Endothelial cell of hepatic sinusoid (primary cell): ENCODE measurements around the gene CCDC28A.
"Not testable (repeated sequence)": the region's sequence is repeated elsewhere in the genome, so short reads cannot be mapped to it uniquely, and the experiment has no call there.

Experiments used
- in situ Hi-C: cut with HindIII; loops from 2 replicates; pipeline ENCODE4 v1.10.0; 2017; ENCODE audit warnings: low sequenced_read_pairs

CCDC28A gene

GRCh38 chr6:138773177-138774091, at the start of gene CCDC28A:
Gene CCDC28A, plus strand, starts transcription at chr6:138773769. Its CDS starts 2,352 bp downstream, at chr6:138776121.
- in situ Hi-C loops = no loop called here

- in situ Hi-C loops = no loop called here
These were observed 49.6 kb upstream of the CCDC28A start for GRCh38 chr6:138724015-138724414.

GRCh38 chr6:138726066-138726756, 47.4 kb upstream of the CCDC28A start:
- in situ Hi-C loops = no loop called here

GRCh38 chr6:138726757-138727097, 46.8 kb upstream of the CCDC28A start:
- in situ Hi-C loops = no loop called here

- in situ Hi-C loops = no loop called here
These were observed 46.4 kb upstream of the CCDC28A start for GRCh38 chr6:138727182-138727581.

DNA sequence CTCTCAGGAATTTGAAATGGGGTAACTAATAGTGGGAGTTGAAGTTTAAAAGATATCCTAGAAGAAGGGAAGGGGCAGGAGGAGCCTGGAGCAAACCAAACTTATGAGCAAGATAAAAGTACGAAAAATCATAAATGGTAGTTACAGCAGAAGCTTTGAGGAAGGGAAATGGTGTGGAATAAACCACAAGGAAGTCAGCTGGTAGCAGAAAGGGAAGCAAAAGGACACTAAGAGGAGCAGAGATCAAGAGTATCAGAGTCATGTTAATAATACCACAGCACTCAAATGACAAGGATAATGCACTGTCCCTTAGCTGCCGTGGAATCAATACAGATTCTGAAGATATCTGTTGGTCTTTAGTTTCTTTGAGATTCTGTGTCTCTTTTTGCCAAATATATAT, 44.9 kb upstream of the CCDC28A start:
- in situ Hi-C loops = no loop called here

DNA sequence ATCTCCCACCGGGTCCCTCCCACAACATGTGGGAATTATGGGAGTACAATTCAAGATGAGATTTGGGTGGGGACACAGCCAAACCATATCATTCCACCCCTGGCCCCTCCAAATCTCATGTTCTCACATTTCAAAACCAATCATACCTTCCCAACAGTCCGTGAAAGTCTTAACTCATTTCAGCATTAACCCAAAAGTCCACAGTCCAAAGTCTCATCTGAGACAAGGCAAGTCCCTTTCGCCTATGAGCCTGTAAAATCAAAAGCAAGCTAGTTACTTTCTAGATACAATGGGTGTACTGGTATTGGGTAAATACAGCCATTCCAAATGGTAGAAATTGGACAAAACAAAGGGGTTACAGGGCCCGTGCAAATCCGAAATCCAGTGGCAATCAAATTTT, 43.5 kb upstream of the CCDC28A start:
- in situ Hi-C loops = not testable (repeated sequence)

GRCh38 chr6:138734585-138734984, 39.0 kb upstream of the CCDC28A start:
- in situ Hi-C loops = no loop called here

- in situ Hi-C loops = no loop called here
These were observed 36.9 kb upstream of the CCDC28A start for GRCh38 chr6:138736640-138737039.

- in situ Hi-C loops = no loop called here
These were observed 21.6 kb upstream of the CCDC28A start for GRCh38 chr6:138752017-138752416.

GRCh38 chr6:138757136-138757535, 16.4 kb upstream of the CCDC28A start:
- in situ Hi-C loops = no loop called here

DNA sequence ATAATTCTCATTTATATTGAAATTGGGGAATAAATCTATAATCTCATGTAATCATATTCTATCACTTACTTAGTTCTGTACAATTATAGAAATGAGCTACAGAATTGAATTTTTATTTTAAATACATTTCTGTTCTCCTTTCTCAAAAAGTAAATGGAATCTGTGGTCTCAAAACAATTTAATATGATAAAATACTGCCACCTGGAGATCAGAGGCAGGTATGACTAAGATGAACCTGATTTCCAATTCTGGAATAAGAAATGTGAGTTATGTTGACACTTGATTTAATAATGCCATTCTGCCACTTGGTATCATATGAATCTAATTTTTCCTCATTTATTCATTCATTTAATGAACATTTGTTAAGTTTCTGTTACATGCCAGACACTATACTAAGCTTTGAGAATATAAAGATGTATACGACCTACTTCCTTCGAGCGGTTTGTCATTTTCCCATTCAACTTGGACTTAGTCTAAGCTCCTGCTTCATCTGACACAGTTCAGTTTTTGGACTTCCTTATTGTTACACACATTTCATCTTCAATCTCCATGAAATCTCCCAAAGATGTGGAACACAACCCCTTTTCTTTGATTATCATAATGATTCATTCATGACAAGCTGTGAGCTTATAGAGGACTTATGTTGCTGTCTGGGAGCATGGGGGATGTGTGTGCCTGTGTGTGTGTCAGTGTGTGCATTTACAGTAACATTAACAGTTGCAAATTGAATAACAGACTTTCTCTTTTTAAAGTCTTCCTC, 7.5 kb upstream of the CCDC28A start:
- in situ Hi-C loops = no loop called here

DNA sequence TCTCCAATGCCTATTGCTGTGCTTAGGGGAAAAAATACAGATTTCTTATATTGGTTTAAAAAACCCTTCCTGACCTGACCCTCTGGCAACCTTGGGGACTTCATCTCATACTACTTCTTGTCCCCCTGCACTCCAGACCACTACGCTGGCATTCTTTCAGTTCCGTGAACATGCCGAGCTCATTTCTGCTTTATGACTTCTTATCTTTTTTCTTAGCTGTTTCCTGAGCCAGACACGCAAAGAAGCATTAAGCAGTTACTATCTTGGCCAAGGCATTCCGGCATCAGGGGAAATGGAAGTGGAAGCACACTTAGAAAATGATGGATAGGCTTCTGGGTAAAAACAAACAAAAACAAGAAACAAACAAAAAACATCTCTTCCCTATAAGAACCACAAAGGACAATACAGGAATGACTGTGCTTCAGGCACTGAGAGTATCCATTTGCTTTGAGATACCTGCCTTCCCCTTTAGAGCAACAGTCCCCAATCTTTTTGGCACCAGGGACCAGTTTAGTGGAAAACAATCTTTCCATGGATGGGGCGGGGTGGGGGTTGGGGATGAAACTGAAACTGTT, 4.4 kb upstream of the CCDC28A start:
- in situ Hi-C loops = no loop called here

GRCh38 chr6:138772596-138773176, 883 bp upstream of the CCDC28A start:
- in situ Hi-C loops = no loop called here

GRCh38 chr6:138774370-138774769, 801 bp downstream of the CCDC28A start:
- in situ Hi-C loops = no loop called here

DNA sequence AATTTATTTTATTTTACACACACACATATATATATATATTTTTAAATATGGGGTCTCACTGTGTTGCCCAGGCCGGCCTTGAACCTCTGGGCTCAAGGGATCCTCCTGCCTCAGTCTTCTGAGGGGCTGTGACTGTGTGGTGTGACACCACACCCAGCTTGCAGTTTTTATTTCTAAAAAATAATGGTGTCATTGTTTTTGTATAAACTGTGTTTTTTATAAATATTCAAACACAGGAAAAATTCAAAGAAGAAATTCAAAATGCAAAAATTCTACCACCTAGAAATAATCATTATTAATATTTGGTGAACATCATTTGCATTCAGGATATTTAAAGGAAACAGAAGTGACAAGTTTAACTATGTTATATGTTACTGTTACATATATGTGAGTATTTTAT, 3.1 kb downstream of the CCDC28A start:
- in situ Hi-C loops = no loop called here

DNA sequence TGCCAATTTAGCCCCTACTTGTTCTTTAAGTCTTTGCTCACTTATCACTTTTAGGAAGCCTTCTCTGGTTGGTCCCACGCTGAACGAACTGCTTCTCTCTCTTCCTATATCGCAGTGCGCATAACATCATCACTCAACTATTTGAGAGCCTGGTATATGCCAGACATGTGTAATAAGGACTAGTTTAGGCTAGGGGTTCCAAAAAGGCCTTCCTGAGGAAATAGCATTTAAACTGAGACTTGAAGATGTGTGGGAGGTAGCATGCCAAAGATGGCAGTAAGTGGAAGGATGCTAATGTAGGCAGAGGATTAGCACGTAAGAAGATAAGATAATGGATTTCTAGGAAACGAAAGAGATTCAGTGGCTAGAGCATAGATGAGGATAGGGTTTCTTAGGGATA, 4.8 kb downstream of the CCDC28A start:
- in situ Hi-C loops = no loop called here

GRCh38 chr6:138782243-138782642, 8.7 kb downstream of the CCDC28A start:
- in situ Hi-C loops = no loop called here

DNA sequence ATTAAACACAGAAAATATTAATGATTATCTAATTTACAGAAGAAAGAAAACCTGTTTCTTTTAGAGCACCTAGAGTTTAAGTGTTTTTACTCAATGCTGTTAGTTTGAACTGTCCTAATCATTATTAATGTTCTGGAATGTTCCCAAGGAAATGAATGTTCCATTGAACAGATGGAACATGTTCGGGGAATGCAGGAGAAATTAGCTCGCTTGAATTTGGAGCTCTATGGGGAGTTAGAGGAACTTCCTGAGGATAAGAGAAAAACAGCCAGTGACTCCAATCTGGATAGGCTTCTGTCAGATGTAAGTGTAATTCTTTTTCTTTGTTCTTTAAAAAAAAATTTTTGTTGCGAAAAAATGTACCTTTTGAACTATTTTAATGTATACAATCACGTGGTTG, 11.5 kb downstream of the CCDC28A start:
- in situ Hi-C loops = no loop called here

GRCh38 chr6:138785980-138786379, 12.4 kb downstream of the CCDC28A start:
- in situ Hi-C loops = no loop called here

DNA sequence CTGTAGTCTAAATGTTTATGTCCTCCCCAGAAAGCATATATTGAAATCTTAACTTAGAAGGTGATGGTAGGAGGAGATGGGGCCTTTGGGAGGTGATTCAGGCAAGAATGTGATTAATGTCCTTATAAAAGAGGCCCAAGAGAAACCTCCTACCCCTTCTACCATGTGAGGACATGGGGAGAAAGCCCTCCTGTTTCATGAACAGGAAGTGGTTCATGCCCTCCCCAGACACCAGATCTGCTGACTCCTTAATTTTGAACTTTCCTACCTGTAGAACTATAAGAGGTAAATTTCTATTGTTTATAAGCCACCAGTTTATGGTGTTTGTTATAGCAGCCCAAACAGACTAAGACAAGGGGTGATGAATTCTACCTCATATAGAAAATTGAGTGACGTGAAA, 13.6 kb downstream of the CCDC28A start:
- in situ Hi-C loops = no loop called here
